ENCODE results near the gene CLIC5. TPM values are rescaled to one million over a fixed set of nuclear protein-coding genes. Genes with fewer than 3 reads are reported as not detected.

CLIC5 gene
- total RNA-seq, 1 experiment from 2014 or later, result 0.20 TPM

GRCh38 chr6:45850378-45851033, 165.2 kb downstream of the CLIC5 start:
- Histone ChIP-seq H2BK120ac (ENCODE audit: low read depth, low read length, poor library complexity, severe bottlenecking) (no peak overlapping the region), H2AK5ac (ENCODE audit: insufficient read length, low read length) (no peak overlapping the region), H3K9ac (ENCODE audit: extremely low read depth, insufficient read length, low read length) (no peak overlapping the region), H2BK20ac (ENCODE audit: low read depth, low read length, poor library complexity, severe bottlenecking) (no peak overlapping the region), H3K18ac (ENCODE audit: insufficient read length, low read depth, low read length) (no peak overlapping the region), H4K8ac (replicated peaks; ENCODE audit: insufficient read length, low read depth, low read length) (no peak overlapping the region), H3T11ph (ENCODE audit: low read length) (no peak overlapping the region), H3K79me1 (ENCODE audit: insufficient read depth, low read depth, low read length, poor library complexity, severe bottlenecking) (no peaks in the 10 kb centered on the region), H2BK12ac (ENCODE audit: insufficient read length, low read depth, low read length) (no peak overlapping the region), H3K27ac (ENCODE audit: insufficient read length, low read depth, low read length) (no peak overlapping the region), H3K23me2 (ENCODE audit: insufficient read length, low read depth, low read length, poor library complexity, severe bottlenecking) (no peaks in the 10 kb centered on the region), H3K4ac (ENCODE audit: low read depth, low read length) (no peak overlapping the region), H2BK15ac (ENCODE audit: low read depth, low read length) (no peak overlapping the region), H3K56ac (ENCODE audit: insufficient read length, low read depth, low read length) (no peak overlapping the region), H4K91ac (ENCODE audit: insufficient read length, low read depth, low read length) (no peak overlapping the region), H3K27me3 (ENCODE audit: insufficient read depth, low read length) (no peaks in the 10 kb centered on the region; the same call in 1 of the 2 replicates), H4K5ac (ENCODE audit: insufficient read length, low read depth, low read length) (no peak overlapping the region), H3K79me2 (ENCODE audit: insufficient read depth, low read length) (no peaks in the 10 kb centered on the region), H2BK5ac (ENCODE audit: insufficient read length, low read length) (no peak overlapping the region), H3K9me3 (ENCODE audit: control insufficient read depth, low read depth, low read length) (no peaks in the 10 kb centered on the region), H2AFZ (ENCODE audit: low read length) (no peak overlapping the region), H4K20me1 (ENCODE audit: control insufficient read depth, insufficient read depth, insufficient read length) (no peaks in the 10 kb centered on the region), H3K14ac (ENCODE audit: insufficient read depth, low read length) (no peak overlapping the region), H3K4me1 (ENCODE audit: insufficient read depth, low read length) (no peaks in the 10 kb centered on the region), H3K4me2 (ENCODE audit: insufficient read depth, insufficient read length, low read length) (no peak overlapping the region), H3K23ac (ENCODE audit: insufficient read length, low read depth, low read length) (no peak overlapping the region)
- Mint-ChIP-seq H3K4me1 (peaks cover 18 to 24% of the 10 kb centered on the region in 2 experiments), H3K27me3 (ENCODE audit: low read depth) (peaks cover 3% of the 10 kb centered on the region; the same call in 1 of the 2 replicates), H3K27ac (no peak overlapping the region; a peak in 1 of 7 replicates), H3K36me3 (ENCODE audit: insufficient read depth in 1 of 3, low read depth in 3 of 3) (no peaks in the 10 kb centered on the region), H3K4me3 (no peak overlapping the region), H3K9me3 (no peaks in the 10 kb centered on the region; a peak in 1 of 5 replicates)
- no peak for TF ChIP-seq CTCF (conservative IDR thresholded peaks at IDR 0.05)
- no CpG with 5 or more reads among the region's 8 CpGs for WGBS (ENCODE audit: extremely low coverage, insufficient read length, low lambda C conversion rate)
- DNase-seq, result no peak

Measured in H9 (cell line).